HG02763 (cell line): ENCODE measurements around the gene AP1S1.
"Not testable (repeated sequence)": the region's sequence is repeated elsewhere in the genome, so short reads cannot be mapped to it uniquely, and the experiment has no call there.

ENCODE experiments used
- ATAC-seq: cut with Tn5 transposase; IDR thresholded peaks from one replicate; pipeline ENCODE4 v1.9.1; 2021; ENCODE audit warnings: mild to moderate bottlenecking, moderate library complexity; ENCODE audit not compliant: unreplicated experiment

The AP1S1 gene

GRCh38 chr7:101124376-101125056 lies 29.8 kb upstream of the AP1S1 start:
- ATAC-seq = no peak

GRCh38 chr7:101125989-101126650 lies 28.2 kb upstream of the AP1S1 start:
- peak; percentile 34 for ATAC-seq

- peak; percentile 39 for ATAC-seq
These were observed 27.4 kb upstream of the AP1S1 start, which contains the start of gene SERPINE1 for GRCh38 chr7:101126651-101127459. SERPINE1 (plus strand) TSS chr7:101127104; CDS start chr7:101128394, 1,290 bp downstream.

- ATAC-seq = no peak
These were observed 26.7 kb upstream of the AP1S1 start for GRCh38 chr7:101127460-101128039.

GRCh38 chr7:101128040-101128834 lies 26.0 kb upstream of the AP1S1 start:
- no peak for ATAC-seq

- ATAC-seq = no peak
These were observed 24.6 kb upstream of the AP1S1 start for GRCh38 chr7:101129603-101130117.

- not testable (repeated sequence) for ATAC-seq
These were observed 21.4 kb upstream of the AP1S1 start for GRCh38 chr7:101132626-101133600.

- no peak for ATAC-seq
These were observed 20.5 kb upstream of the AP1S1 start for GRCh38 chr7:101133621-101134398.

GRCh38 chr7:101134399-101134980 lies 19.8 kb upstream of the AP1S1 start:
- ATAC-seq = no peak

- no peak for ATAC-seq
These were observed 16.5 kb upstream of the AP1S1 start for GRCh38 chr7:101137651-101138212.

GRCh38 chr7:101138213-101138870 lies 15.9 kb upstream of the AP1S1 start:
- peak; percentile 57 for ATAC-seq

GRCh38 chr7:101140339-101140699 lies 14.0 kb upstream of the AP1S1 start:
- ATAC-seq = no peak

- no peak for ATAC-seq
These were observed 13.4 kb upstream of the AP1S1 start for GRCh38 chr7:101140746-101141382.

- no peak for ATAC-seq
These were observed 2.2 kb upstream of the AP1S1 start for GRCh38 chr7:101151908-101152651.

- ATAC-seq = peak; percentile 23
These were observed 422 bp downstream of the AP1S1 start for GRCh38 chr7:101154693-101155102.

GRCh38 chr7:101155303-101155702 lies 1.0 kb downstream of the AP1S1 start:
- no peak for ATAC-seq
